Fibroblast of the aortic adventitia (primary cell): ENCODE results near the gene MCM3AP. TPM values are rescaled to one million over a fixed set of nuclear protein-coding genes. Genes with fewer than 3 reads are reported as not detected.

Experiments used
- DNase-seq: peaks from one replicate; pipeline ENCODE4 v3.0.0-alpha.2; 2010; ENCODE audit warnings: low read depth
- H3K4me3 ChIP-seq: 2 replicates; pipeline ENCODE4 v1.5.1; 2011; ENCODE audit warnings: low read depth, mild to moderate bottlenecking, control low read depth, low read length, moderate library complexity
- total RNA-seq: library from RNA; depleted of rRNA; stranded (reverse); fragments of >200 nt; gene quantifications from 2 replicates; pipeline ENCODE4 v1.2.3, GENCODE V29; 2012; ENCODE audit warnings: low replicate concordance
- TF ChIP-seq, protein P1 (sequence below): IDR thresholded peaks from 2 replicates; pipeline ENCODE4 v1.5.1; 2011; ENCODE audit warnings: mild to moderate bottlenecking, low read length, control low read depth, inconsistent platforms; ENCODE audit not compliant: insufficient read depth

Gene MCM3AP
- total RNA-seq, 1 donor, result 66.4 TPM

DNA sequence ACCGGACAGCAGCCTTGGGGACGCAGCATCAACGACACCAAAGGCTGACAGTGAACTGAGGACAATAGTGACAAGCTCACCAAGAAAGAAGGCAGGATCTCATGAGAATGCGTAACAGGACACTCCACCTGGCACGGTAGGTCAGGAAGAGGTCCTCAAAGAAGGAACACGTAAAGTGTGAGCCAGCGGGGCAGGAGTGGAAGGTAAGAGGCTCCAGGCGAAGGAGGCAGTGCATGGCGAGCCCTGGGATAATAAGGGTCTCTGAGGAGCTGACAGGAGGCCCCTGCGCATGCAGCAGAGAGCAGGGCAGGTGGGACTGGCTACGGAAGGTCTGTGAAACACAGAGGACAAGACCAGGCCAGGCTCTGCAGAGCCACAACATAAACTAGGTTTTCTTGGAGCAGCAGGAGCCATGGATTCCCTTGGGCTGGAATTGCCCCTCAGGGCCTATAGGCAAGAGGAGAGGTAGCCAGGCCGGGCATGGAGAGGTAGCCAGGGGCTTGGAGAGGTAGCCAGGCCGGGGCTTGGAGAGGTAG, 65.1 kb downstream of the MCM3AP start:
- TF ChIP-seq, protein P1, sequence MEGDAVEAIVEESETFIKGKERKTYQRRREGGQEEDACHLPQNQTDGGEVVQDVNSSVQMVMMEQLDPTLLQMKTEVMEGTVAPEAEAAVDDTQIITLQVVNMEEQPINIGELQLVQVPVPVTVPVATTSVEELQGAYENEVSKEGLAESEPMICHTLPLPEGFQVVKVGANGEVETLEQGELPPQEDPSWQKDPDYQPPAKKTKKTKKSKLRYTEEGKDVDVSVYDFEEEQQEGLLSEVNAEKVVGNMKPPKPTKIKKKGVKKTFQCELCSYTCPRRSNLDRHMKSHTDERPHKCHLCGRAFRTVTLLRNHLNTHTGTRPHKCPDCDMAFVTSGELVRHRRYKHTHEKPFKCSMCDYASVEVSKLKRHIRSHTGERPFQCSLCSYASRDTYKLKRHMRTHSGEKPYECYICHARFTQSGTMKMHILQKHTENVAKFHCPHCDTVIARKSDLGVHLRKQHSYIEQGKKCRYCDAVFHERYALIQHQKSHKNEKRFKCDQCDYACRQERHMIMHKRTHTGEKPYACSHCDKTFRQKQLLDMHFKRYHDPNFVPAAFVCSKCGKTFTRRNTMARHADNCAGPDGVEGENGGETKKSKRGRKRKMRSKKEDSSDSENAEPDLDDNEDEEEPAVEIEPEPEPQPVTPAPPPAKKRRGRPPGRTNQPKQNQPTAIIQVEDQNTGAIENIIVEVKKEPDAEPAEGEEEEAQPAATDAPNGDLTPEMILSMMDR, result no peak
- no peak overlapping the region for H3K4me3 ChIP-seq
- no peak for DNase-seq

DNA sequence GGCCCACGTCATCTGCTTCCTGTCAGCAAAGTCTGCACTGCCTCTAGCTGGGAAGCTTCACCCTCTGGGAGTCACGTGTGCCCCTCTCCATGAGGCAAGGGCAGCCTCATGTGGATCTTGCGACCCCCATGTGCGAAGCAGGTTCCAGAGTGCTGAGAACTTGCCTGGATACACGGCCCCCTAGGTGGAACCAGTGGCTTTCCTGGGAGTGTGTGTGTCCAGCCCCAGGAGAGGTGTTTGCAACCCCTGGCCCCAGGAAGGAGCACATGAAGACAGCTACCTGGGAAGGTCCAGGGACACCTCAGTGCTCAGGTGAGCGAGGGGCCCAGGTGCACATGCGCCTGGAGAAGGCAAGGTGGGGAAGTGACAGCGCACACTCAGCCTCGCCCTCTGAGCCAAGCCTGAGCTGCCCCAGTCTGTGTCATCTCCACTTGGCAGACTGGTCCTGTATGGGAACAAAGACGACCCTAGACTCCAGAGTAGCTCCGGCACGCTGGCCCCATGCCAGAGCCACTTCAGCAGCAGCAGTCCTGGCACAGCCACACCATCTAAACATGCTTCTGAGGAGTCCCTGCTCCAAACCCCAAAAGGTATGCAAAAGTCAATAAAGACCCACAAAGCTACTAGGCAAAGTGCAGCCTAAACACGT, 65.7 kb downstream of the MCM3AP start:
- no peak for DNase-seq
- TF ChIP-seq, protein P1, result no peak
- no peak overlapping the region for H3K4me3 ChIP-seq

DNA sequence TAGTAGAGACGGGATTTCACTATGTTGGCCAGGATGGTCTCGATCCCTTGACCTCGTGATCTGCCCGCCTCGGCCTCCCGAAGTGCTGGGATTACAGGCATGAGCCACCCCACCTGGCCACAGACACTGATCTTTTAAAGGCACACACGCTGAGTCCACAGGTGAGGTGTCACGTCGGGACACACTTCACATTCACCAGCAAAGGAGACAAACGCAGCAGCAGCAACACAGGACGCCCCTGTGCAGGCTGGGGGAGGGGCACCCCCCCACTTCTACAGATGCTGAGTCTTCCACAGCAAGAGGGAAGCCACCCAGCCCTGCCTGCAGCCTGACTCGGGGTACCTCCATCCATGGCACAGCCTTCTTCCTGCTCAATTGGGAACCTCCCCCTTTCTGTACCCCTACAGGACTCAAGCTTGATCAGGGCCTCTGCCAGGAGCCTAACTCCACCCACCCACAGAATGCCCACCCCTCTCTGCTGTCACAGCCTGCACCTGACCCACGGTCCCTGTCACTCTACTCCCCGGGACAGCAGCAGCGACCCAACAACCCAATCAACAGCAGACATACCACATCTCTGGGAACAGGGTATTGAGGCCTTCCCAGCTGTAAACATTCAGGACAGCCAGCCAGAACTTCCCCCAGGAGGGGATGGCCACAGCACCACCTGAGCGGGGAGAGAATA, 66.4 kb downstream of the MCM3AP start:
- DNase-seq, result no peak
- H3K4me3 ChIP-seq, result no peak overlapping the region
- TF ChIP-seq, protein P1, result no peak

DNA sequence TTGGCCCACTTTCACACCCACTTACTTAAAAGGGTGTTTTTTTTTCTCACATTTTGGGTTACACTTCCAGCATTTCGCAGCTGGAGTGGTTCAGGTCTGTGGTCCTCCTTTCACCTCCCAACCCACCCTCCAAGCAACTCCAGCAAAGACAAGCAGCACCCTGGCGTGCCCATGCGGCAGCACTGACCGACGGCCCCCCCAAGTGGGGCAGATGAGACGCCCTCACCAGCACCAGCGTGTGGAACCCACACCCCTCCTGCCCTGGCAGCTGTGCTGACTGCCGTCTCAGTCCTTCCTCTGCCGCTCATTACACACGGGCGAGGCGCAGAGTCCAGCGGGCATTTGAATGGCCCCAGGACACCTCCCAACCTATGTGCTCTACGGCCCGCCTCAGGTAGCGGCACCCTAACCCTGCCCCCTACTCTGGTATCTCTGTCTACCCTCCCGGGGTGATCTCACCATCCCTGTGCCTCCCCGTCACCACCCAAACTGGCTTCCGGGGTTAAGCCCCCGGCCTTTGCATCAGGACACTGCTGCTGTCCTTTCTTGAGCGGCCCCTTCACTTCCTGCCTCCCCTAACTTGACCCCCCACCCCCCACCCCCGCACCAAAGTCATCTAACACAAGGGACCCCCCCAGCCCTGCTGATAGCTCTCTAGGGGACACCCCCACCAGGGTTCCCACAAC, 67.8 kb downstream of the MCM3AP start:
- no peak for DNase-seq
- H3K4me3 ChIP-seq, result no peak overlapping the region
- TF ChIP-seq, protein P1, result no peak

DNA sequence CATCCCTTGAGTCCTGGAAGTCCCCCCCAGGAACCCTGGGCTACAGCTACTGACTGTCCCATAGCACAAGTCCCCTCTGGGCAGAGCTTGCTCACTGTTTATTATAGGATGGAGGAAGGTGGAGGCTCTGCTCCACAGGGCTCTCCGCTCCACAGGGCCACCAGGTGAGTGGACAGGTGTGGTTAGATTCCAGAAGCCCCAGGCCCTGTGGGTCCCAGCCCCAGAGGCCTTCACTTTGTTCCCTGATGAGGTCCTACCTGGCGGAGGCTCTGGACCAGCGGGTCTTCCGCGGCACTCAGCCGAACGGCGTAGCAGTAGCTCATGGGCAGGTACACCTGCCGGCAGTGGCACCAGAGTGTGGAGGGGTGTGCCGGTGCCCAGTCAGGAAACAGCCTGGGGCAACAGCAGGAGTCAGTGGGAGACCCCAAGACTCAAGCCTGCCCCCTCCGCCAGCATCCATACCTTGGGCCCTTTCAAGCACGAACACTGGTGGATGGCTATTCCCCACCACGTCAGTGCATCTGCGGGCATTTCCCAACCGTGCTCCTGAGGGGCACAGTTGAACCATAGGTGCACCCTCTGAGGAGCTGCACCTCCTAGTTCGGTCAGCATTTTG, 69.2 kb downstream of the MCM3AP start:
- no peak for DNase-seq
- TF ChIP-seq, protein P1, result no peak
- H3K4me3 ChIP-seq, result no peak overlapping the region

DNA sequence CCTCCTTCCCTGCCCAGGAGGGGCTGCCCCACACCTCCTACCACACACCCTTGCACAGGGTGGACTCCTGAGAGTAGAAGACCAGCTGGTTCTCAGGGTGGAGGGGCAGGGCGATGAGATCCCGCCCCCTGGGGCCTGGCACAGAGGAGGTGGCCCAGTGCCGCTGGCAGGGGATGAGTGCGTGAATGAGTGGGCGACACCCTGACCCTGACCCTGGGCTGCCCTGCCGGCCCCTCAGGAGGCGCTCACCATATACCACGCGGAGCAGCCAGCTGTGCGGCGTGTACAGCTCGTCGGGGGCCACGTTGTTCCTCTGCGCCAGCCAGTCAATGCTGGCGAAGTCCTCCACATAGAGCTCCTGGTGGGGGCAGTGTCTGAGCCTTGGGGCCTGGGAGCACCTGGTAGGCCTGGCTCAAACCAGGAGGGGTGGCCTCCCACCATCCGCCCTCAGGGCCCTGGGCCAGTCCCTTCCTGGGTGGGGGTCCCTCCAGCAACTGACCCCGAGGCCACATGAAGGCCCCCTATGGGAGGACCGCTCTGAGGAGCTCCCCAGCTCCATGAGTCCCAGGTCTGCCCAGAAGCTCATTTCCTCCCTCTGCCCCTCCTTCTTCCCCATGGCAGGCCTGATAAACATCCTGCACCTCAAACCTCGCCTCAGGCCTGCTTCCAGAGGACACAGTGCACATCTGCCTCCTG, 69.8 kb downstream of the MCM3AP start:
- TF ChIP-seq, protein P1, result no peak
- no peak overlapping the region for H3K4me3 ChIP-seq
- no peak for DNase-seq
